DOHH2 (cell line): ENCODE results near the gene SMARCC2.

Source experiments
- H3F3A ChIP-seq: fragments of 200-600 bp; sonication (generic), shearing (Covaris generic); 2 replicates; pipeline ENCODE4 v1.6.0; 2016; ENCODE audit warnings: antibody characterized with exemption, mild to moderate bottlenecking; ENCODE audit not compliant: control insufficient read depth, insufficient read depth
- H3K27ac ChIP-seq: fragments of 200-600 bp; sonication (generic); 2 replicates; pipeline ENCODE4 v1.5.1; 2014; ENCODE audit warnings: low read depth, mild to moderate bottlenecking, low read length, moderate library complexity
- H3K27me3 ChIP-seq: fragments of 200-600 bp; sonication (generic); 2 replicates; pipeline ENCODE4 v1.6.1; 2014; ENCODE audit warnings: mild to moderate bottlenecking, low read length, mixed read lengths; ENCODE audit not compliant: control insufficient read depth
- H3K36me3 ChIP-seq: fragments of 200-600 bp; sonication (generic); 2 replicates; pipeline ENCODE4 v1.6.1; 2014; ENCODE audit warnings: mild to moderate bottlenecking, low read length, moderate library complexity, mixed read lengths; ENCODE audit not compliant: control insufficient read depth
- H3K4me1 ChIP-seq: fragments of 200-600 bp; sonication (generic); 2 replicates; pipeline ENCODE4 v1.6.1; 2014; ENCODE audit warnings: mild to moderate bottlenecking, low read length, mixed read lengths; ENCODE audit not compliant: control insufficient read depth
- H3K4me2 ChIP-seq: fragments of 200-600 bp; sonication (generic); 2 replicates; pipeline ENCODE4 v1.6.0; 2014; ENCODE audit warnings: mild to moderate bottlenecking, low read length, moderate library complexity
- H3K4me3 ChIP-seq: fragments of 200-600 bp; sonication (generic); 2 replicates; pipeline ENCODE4 v1.5.1; 2014; ENCODE audit warnings: mild to moderate bottlenecking, low read length, mixed read lengths
- H3K79me2 ChIP-seq: fragments of 200-600 bp; sonication (generic); 2 replicates; pipeline ENCODE4 v1.6.1; 2014; ENCODE audit warnings: mild to moderate bottlenecking, low read length, mixed read lengths; ENCODE audit not compliant: control insufficient read depth
- H3K9me2 ChIP-seq: fragments of 200-600 bp; sonication (generic); replicated peaks from 2 replicates; pipeline ENCODE4 v1.6.1; 2014; ENCODE audit warnings: mild to moderate bottlenecking, low read length, mixed read lengths; ENCODE audit not compliant: control insufficient read depth
- H3K9me3 ChIP-seq: fragments of 200-600 bp; sonication (generic); 2 replicates; pipeline ENCODE4 v1.6.1; 2014; ENCODE audit warnings: antibody characterized with exemption, low read length, mixed read lengths; ENCODE audit not compliant: control insufficient read depth, insufficient read depth
- H4K20me1 ChIP-seq: fragments of 200-600 bp; sonication (generic); 2 replicates; pipeline ENCODE4 v1.6.0; 2014; ENCODE audit warnings: low read depth, mild to moderate bottlenecking, antibody characterized with exemption, low read length, moderate library complexity; ENCODE audit not compliant: control insufficient read depth, insufficient read depth
- CTCF ChIP-seq: fragments of 200-600 bp; sonication (generic); IDR thresholded peaks from one replicate; pipeline ENCODE4 v1.5.1; 2014; ENCODE audit warnings: antibody characterized with exemption, mild to moderate bottlenecking, low read depth, low read length; ENCODE audit not compliant: poor library complexity, severe bottlenecking
- EZH2phosphoT487 ChIP-seq: fragments of 200-600 bp; sonication (generic); IDR thresholded peaks from 2 replicates; pipeline ENCODE4 v1.6.1; 2017; ENCODE audit warnings: borderline replicate concordance, mild to moderate bottlenecking, antibody characterized with exemption, low read length, moderate library complexity, mixed read lengths

SMARCC2 gene

GRCh38 chr12:56224954-56225353 is 35.7 kb upstream of the SMARCC2 start:
- peak overlapping the region; percentile 95 for H3K4me2 ChIP-seq
- no peaks in the 10 kb centered on the region for H3K9me2 ChIP-seq
- TF ChIP-seq CTCF = no peak
- no peak overlapping the region for H3K27ac ChIP-seq
- peaks cover 30% of the 10 kb centered on the region for H3K79me2 ChIP-seq
- H3K9me3 ChIP-seq = no peaks in the 10 kb centered on the region
- H3K27me3 ChIP-seq = no peaks in the 10 kb centered on the region
- no peaks in the 10 kb centered on the region for H4K20me1 ChIP-seq
- peaks cover 37% of the 10 kb centered on the region for H3K4me1 ChIP-seq
- peak overlapping the region; percentile 87 for H3K4me3 ChIP-seq
- H3F3A ChIP-seq = peaks cover 5% of the 10 kb centered on the region
- peaks cover 13% of the 10 kb centered on the region for H3K36me3 ChIP-seq

DNA sequence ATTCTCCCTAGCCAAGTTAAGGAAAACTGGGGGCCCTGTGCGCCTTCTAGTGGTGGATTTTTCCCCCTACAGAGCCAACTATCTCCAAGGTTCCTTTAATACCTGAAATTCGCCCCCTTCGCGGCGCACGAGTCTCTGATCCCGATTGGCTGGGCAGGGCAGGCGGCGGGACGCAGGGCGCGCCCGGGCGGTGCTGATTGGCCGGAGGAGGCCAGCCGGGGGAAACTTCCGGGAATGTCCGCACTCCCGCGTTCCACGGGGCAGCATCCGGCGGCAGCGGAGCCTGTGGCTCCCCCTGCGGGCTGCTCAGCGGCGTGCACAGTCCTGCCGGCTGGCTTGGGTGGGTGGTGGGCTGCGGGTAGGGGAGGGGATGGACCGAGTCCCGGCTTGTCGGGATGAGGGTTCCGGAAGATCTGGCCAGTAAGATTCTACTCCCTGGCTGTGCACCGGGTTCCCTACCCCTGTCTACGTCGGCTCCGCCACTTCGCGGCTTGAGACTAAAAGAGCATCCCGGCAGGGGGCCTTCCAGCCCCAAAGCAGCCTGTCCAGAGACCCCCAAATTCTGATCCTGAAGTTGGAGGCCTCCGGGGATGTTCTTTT is 34.9 kb upstream of the SMARCC2 start, which contains the start of gene NABP2:
TSS of gene NABP2 (plus strand) at position 241 of the 600 bp plus-strand sequence. CDS start 515 bp downstream, outside the sequence.
- peak within 1 kb of the TSS; percentile 95 for H3K4me2 ChIP-seq
- TF ChIP-seq EZH2phosphoT487 (no peak), CTCF (peak; percentile 98)
- H3K36me3 ChIP-seq = peaks cover 13% of the 10 kb centered on the region
- H3K9me3 ChIP-seq = no peaks in the 10 kb centered on the region
- no peaks in the 10 kb centered on the region for H3K9me2 ChIP-seq
- H3F3A ChIP-seq = peaks cover 5% of the 10 kb centered on the region
- H3K4me3 ChIP-seq = peak within 1 kb of the TSS; percentile 87
- H3K4me1 ChIP-seq = peaks cover 38% of the 10 kb centered on the region
- H4K20me1 ChIP-seq = no peaks in the 10 kb centered on the region
- H3K27me3 ChIP-seq = no peaks in the 10 kb centered on the region
- peaks cover 37% of the 10 kb centered on the region for H3K79me2 ChIP-seq
- peak within 1 kb of the TSS; percentile 26 for H3K27ac ChIP-seq

DNA sequence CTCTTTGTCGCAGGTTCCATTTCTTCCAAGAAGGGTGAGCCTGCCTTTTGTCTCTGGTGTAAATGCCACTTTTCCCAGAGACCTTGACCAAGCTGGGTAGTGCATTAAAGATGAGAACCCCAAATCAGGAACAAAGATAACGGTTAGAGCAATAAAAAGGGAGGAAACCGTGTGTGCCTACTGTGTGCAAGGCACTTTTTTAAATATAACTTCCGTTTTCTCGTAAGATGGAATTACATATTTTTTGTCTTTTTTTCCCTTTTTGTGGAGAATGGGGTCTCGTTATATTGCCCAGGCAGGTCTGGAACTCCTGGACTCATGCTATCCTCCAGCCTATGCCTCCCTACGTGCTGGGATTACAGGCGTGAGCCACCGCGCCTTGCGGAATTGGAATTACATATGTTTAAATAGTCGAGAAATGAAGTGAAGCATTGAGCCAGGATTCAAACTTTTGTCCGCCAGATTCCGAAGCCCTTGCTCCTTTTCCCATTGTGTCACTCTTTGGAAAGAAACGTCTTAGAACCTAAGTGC is 34.4 kb upstream of the SMARCC2 start:
- Histone ChIP-seq H4K20me1 (no peaks in the 10 kb centered on the region), H3K4me3 (peak overlapping the region; percentile 87), H3F3A (peaks cover 5% of the 10 kb centered on the region), H3K4me1 (peaks cover 38% of the 10 kb centered on the region), H3K27ac (peak overlapping the region; percentile 26), H3K9me3 (no peaks in the 10 kb centered on the region), H3K4me2 (peak overlapping the region; percentile 95), H3K27me3 (no peaks in the 10 kb centered on the region), H3K9me2 (no peaks in the 10 kb centered on the region), H3K79me2 (peaks cover 38% of the 10 kb centered on the region), H3K36me3 (peaks cover 13% of the 10 kb centered on the region)
- TF ChIP-seq CTCF = no peak
- no peak for TF ChIP-seq EZH2phosphoT487
